K562 (cell line): ENCODE results near the gene PRR7. TPM values are rescaled to one million over a fixed set of nuclear protein-coding genes. Genes with fewer than 3 reads are reported as not detected.
A peak's percentile ranks its signal among the peaks of the same experiment; 100 is the strongest.

ENCODE experiments used
- ATAC-seq: fragments of 200-7000 bp; cut with Tn5 transposase; 3 replicates; pipeline ENCODE4 v1.9.1; 2020; ENCODE audit warnings: moderate library complexity
- BruUV-seq: library from RNA; stranded (reverse); fragments of 400-500 nt; replicated peaks from 2 replicates; lab custom pipeline; 2021; lab: Mats Ljungman, UMichigan
- CTCF ChIA-PET: fragments of 300-600 bp; formaldehyde crosslinking; extraction: SDS; loops from one replicate; lab custom pipeline; 2021; ENCODE audit warnings: low intra/inter-chr PET ratio; lab: Yijun Ruan, JAX
- POLR2A ChIA-PET: fragments of 300-600, 350-650 bp; sonication (Branson Sonifier 250); formaldehyde crosslinking; extraction: SDS; loops from one replicate; lab custom pipeline; 2021; ENCODE audit warnings: antibody characterized with exemption, inconsistent platforms; lab: Yijun Ruan, JAX
- DNase-seq, 4 experiments: peaks; one replicate each; pipeline versions ENCODE4 v3.0.0 to v3.0.0-alpha.2; 2011 to 2018; ENCODE audit warnings: low spot score in 3 of 4, mixed read lengths in 3 of 4; ENCODE audit errors: extremely low read depth in 1 of 4
- FAIRE-seq: peaks from 2 replicates; lab custom pipeline; 2011; peaks lifted over from hg19 to GRCh38; lab: Jason Lieb, UNC
- H2AFZ ChIP-seq: 2 replicates; pipeline ENCODE4 v1.6.0; 2011; ENCODE audit warnings: low read depth, low read length, control low read depth, inconsistent platforms
- H3K27ac ChIP-seq: fragments of 200-600 bp; 3 replicates; pipeline ENCODE4 v1.8.0; 2011; ENCODE audit warnings: low read depth, mild to moderate bottlenecking, control low read depth, inconsistent platforms, low read length, moderate library complexity, mixed read lengths; ENCODE audit errors: extremely low read depth
- H3K27me3 ChIP-seq, 2 experiments: fragments of 300-600 bp in 1 of 2; 2 replicates in 1 of 2; 3 replicates in 1 of 2; pipeline versions ENCODE4 v1.6.0 to v1.8.0; 2011; ENCODE audit warnings: inconsistent platforms in 2 of 2, low read length in 2 of 2, mild to moderate bottlenecking in 1 of 2, mixed read lengths in 1 of 2, moderate library complexity in 1 of 2; ENCODE audit not compliant: control insufficient read depth in 2 of 2, insufficient read depth in 2 of 2
- H3K36me3 ChIP-seq: fragments of 300-600 bp; 3 replicates; pipeline ENCODE4 v1.8.0; 2011; ENCODE audit warnings: mild to moderate bottlenecking, low read length, inconsistent platforms; ENCODE audit not compliant: control insufficient read depth, insufficient read depth
- H3K4me1 ChIP-seq, 2 experiments: fragments of 200-600 bp in 1 of 2; replicated peaks in 1 of 2; 2 replicates in 1 of 2; 3 replicates in 1 of 2; pipeline versions ENCODE4 v1.5.1 to v1.8.0; 2011; ENCODE audit warnings: inconsistent platforms in 2 of 2, low read length in 2 of 2, mild to moderate bottlenecking in 1 of 2, mixed read lengths in 1 of 2, moderate library complexity in 1 of 2; ENCODE audit not compliant: control insufficient read depth in 2 of 2, insufficient read depth in 2 of 2
- H3K4me2 ChIP-seq: 2 replicates; pipeline ENCODE4 v1.6.1; 2011; ENCODE audit warnings: low read length, control low read depth, inconsistent platforms, mixed read lengths; ENCODE audit not compliant: insufficient read depth
- H3K4me3 ChIP-seq: fragments of 200-600 bp; sonication (generic), shearing (Covaris generic); 2 replicates; pipeline ENCODE4 v1.5.1; 2016; ENCODE audit warnings: control low read depth, inconsistent platforms
- H3K79me2 ChIP-seq: fragments of 200-600 bp; 3 replicates; pipeline ENCODE4 v1.8.0; 2011; ENCODE audit warnings: low read length, inconsistent platforms; ENCODE audit not compliant: control insufficient read depth, insufficient read depth
- H3K9ac ChIP-seq, 2 experiments: 2 replicates each; pipeline versions ENCODE4 v1.6.0 to v1.6.1; 2011; ENCODE audit warnings: low read depth in 2 of 2, low read length in 2 of 2, control low read depth in 1 of 2, inconsistent platforms in 1 of 2, mild to moderate bottlenecking in 1 of 2, mixed read lengths in 1 of 2; ENCODE audit not compliant: insufficient read depth in 1 of 2
- H3K9me1 ChIP-seq: one replicate; pipeline ENCODE4 v1.6.0; 2011; ENCODE audit warnings: inconsistent platforms, mild to moderate bottlenecking, low read length, moderate library complexity; ENCODE audit not compliant: control insufficient read depth, insufficient read depth
- H3K9me3 ChIP-seq: replicated peaks from 2 replicates; pipeline ENCODE4 v1.5.1; 2011; ENCODE audit warnings: low read depth, low read length, inconsistent platforms; ENCODE audit not compliant: control insufficient read depth, insufficient read depth
- H4K20me1 ChIP-seq: replicated peaks from 2 replicates; pipeline ENCODE4 v1.6.1; 2011; ENCODE audit warnings: low read length, inconsistent platforms, mixed read lengths; ENCODE audit not compliant: control insufficient read depth, insufficient read depth
- NCOA6 ChIP-seq: fragments of 450-650 bp; IDR thresholded peaks from 2 replicates; pipeline ENCODE4 v1.6.1; 2017; ENCODE audit warnings: mild to moderate bottlenecking
- POLR2G ChIP-seq: fragments of 200-400 bp; formaldehyde crosslinking; IDR thresholded peaks from 2 replicates; pipeline ENCODE4 v1.6.1; 2017; ENCODE audit warnings: low read depth, mild to moderate bottlenecking, antibody characterized with exemption, low read length, moderate library complexity
- RBFOX2 ChIP-seq: fragments of 200-400 bp; formaldehyde crosslinking; IDR thresholded peaks from 2 replicates; pipeline ENCODE4 v1.6.1; 2017; ENCODE audit warnings: low read depth, mild to moderate bottlenecking, low read length, moderate library complexity
- SMARCC2 ChIP-seq: fragments of 450-650 bp; IDR thresholded peaks from 2 replicates; pipeline ENCODE4 v1.6.1; 2017; ENCODE audit warnings: antibody characterized with exemption, moderate library complexity, mild to moderate bottlenecking, low read depth
- ZFP36 ChIP-seq: fragments of 150-350 bp; IDR thresholded peaks from 2 replicates; pipeline ENCODE4 v1.6.1; 2018; ENCODE audit warnings: low read length, low read depth; ENCODE audit not compliant: partially characterized antibody
- WGBS: fragments of 100-300 bp; shearing (Covaris generic); methylation state at CpG from one replicate; pipeline ENCODE4 v1.1.6; 2016; ENCODE audit warnings: low coverage, mixed read lengths; ENCODE audit not compliant: insufficient coverage; ENCODE audit errors: missing lambda C conversion rate; 5-methylcytosine and 5-hydroxymethylcytosine counted together
- in situ Hi-C: fragments of 300-500 bp; cut with MboI; formaldehyde crosslinking; loops from 4 replicates; pipeline ENCODE4 v1.15.0; 2018; ENCODE audit warnings: inconsistent platforms, mixed read lengths
- intact Hi-C: fragments of 100-400 bp; cut with micrococcal nuclease; formaldehyde crosslinking; loops from 2 replicates; pipeline ENCODE4 v1.14.2; 2022
- polyA plus RNA-seq, 8 experiments: library from polyadenylated mRNA; depleted of rRNA in 4 of 8; stranded (reverse) in 5 of 8; unstranded in 3 of 8; fragments of >200 nt; fragmentation: Nextera tagmentation in 2 of 8; fragmentation: Illumina TruSeq in 1 of 8; extraction: Ambion mirVana in 2 of 8; extraction: Trizol in 1 of 8; gene quantifications; 2 replicates each; pipeline versions ENCODE4 v1.2.1 to v1.2.3, GENCODE V29; 2011 to 2014; ENCODE audit warnings: inconsistent platforms in 1 of 8, missing spikeins in 1 of 8
- total RNA-seq, 7 experiments: library from RNA; depleted of rRNA in 6 of 7; stranded (reverse); fragments of >200 nt in 6 of 7; fragmentation: Illumina TruSeq in 2 of 7; extraction: Trizol in 2 of 7; gene quantifications; 2 replicates each; pipeline versions ENCODE4 v1.2.1 to v1.2.3, GENCODE V29; 2011 to 2021; ENCODE audit warnings: low replicate concordance in 1 of 7

PRR7 gene
- total and polyA plus RNA-seq, 9 of the 15 experiments (the other 6 are each of a cell fraction or from before 2014, with no cell fraction given), result 0.80 to 11.3 (median 10.4) TPM; not detected in 4

DNA sequence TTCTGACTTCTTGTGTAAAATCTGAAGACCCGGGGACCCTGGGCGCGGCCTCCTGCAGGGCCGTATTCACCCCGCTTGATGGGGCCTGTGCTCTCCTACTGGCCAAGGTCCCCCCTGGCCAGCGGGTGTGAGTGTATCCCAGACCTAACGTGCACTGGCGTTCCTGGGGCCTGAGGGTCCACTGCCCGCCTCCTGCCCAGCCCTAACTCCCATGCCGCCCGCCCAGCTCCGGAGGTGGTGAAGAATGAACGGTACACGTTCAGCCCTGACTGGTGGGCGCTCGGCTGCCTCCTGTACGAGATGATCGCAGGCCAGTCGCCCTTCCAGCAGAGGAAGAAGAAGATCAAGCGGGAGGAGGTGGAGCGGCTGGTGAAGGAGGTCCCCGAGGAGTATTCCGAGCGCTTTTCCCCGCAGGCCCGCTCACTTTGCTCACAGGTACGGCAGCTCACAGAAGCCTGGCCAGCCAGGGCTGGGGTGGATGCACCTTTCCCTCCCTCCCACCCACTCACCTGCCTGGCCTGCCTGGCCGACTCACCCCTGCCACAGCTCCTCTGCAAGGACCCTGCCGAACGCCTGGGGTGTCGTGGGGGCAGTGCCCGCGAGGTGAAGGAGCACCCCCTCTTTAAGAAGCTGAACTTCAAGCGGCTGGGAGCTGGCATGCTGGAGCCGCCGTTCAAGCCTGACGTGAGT is 10.6 kb upstream of the PRR7 start:
- Histone ChIP-seq H3K9ac (no peak overlapping the region), H4K20me1 (0 out of 2 replicates have a peak, but pooled peaks cover 3% of the 10 kb centered on the region), H3K9me1 (no peaks in the 10 kb centered on the region), H3K36me3 (peaks cover 96% of the 10 kb centered on the region; the same call in 2 of the 3 replicates), H3K27me3 (no peaks in the 10 kb centered on the region), H2AFZ (no peak overlapping the region), H3K4me2 (no peak overlapping the region), H3K4me1 (peaks cover 0 to 32% of the 10 kb centered on the region in 2 experiments; a peak in 2 of 5 replicates), H3K4me3 (no peak overlapping the region), H3K27ac (no peak overlapping the region), H3K79me2 (peaks cover 6% of the 10 kb centered on the region; the same call in 1 of the 3 replicates), H3K9me3 (no peaks in the 10 kb centered on the region)
- intact Hi-C loops (no loop called here), in situ Hi-C loops (no loop called here)
- ATAC-seq (no peak), FAIRE-seq (no peak), DNase-seq (no peak)
- 97% methylated on average over 31 of the region's 37 CpGs for WGBS
- POLR2A ChIA-PET, result interaction anchor here (0.7 to 2.2 kb wide), 7 partner anchors 8 to 309 kb away, joined by 3 to 16 read pairs (median 5); partner anchors contain the start of genes GRK6 and PRR7
- CTCF ChIA-PET, result no interaction called here
- no TSS peak for BruUV-seq
- no peak for TF ChIP-seq NCOA6
- TF ChIP-seq ZFP36, result no peak
- TF ChIP-seq POLR2G, result peak; percentile 68
- TF ChIP-seq RBFOX2, result peak; percentile 68
- TF ChIP-seq SMARCC2, result no peak
